Measurements from ENCODE around the gene CCL17. TPM values are rescaled to one million over a fixed set of nuclear protein-coding genes. Genes with fewer than 3 reads are reported as not detected.

Gene CCL17
- total RNA-seq, 2 experiments from 2014 or later, result not detected

DNA sequence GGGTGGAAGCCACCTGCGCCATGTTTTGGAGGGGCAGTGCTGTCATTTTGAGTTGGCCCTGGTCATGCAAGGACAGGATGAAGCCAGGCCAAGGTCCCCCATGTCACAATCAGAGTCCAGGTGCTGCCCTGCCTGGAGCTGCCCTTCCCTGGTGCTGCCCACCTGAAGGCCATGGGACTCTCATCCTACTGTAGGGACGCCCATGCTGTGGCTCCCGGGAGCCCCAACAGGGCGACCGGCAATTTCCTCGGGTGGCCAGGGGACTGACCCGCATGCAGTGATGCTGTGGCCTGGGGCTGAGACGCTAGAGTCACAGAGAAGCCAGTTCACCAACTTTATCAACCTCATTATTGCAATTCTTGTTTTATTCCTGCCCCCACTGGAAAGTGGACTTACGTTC lies 8.0 kb downstream of the CCL17 start:
- Histone ChIP-seq H3K4me1 (ENCODE audit: insufficient read depth, low read length, poor library complexity, severe bottlenecking) (peaks cover 31% of the 10 kb centered on the region), H3K4me2 (ENCODE audit: low read length) (peak overlapping the region; percentile 63), H3K9me3 (ENCODE audit: low read length) (no peaks in the 10 kb centered on the region), H3K9me2 (ENCODE audit: insufficient read depth, low read length) (no peaks in the 10 kb centered on the region), H3K4me3 (ENCODE audit: low read depth, low read length, poor library complexity, severe bottlenecking) (no peak overlapping the region), H3K27ac (ENCODE audit: low read depth, low read length, poor library complexity, severe bottlenecking) (no peak overlapping the region), H4K20me1 (ENCODE audit: insufficient read depth, low read length) (no peaks in the 10 kb centered on the region), H3K36me3 (ENCODE audit: insufficient read depth, low read length) (no peaks in the 10 kb centered on the region), H3K79me2 (ENCODE audit: insufficient read depth, low read depth, low read length) (no peaks in the 10 kb centered on the region), H2AFZ (ENCODE audit: low read length) (no peak overlapping the region; the same call in 1 of the 2 replicates)
- ChIA-PET POLR2A (interaction anchor here (0.9 to 1.3 kb wide), 4 partner anchors 10 to 113 kb away, joined by 3 to 4 read pairs (median 3); partner anchors contain the start of genes CIAPIN1 and COQ9), CTCF (ENCODE audit: unreplicated experiment) (interaction anchor here (0.6 to 1.2 kb wide), 3 partner anchors 50 to 199 kb away, joined by 3 to 5 read pairs (median 3); partner anchors contain the start of gene POLR2C)
- intact Hi-C loops (cut with micrococcal nuclease; ENCODE audit: unreplicated experiment), result loop anchor here (10.0 kb wide), 2 partner anchors 228 to 232 kb away; partner anchors contain the start of genes PSME3IP1 and RSPRY1
- TF ChIP-seq, protein P1, sequence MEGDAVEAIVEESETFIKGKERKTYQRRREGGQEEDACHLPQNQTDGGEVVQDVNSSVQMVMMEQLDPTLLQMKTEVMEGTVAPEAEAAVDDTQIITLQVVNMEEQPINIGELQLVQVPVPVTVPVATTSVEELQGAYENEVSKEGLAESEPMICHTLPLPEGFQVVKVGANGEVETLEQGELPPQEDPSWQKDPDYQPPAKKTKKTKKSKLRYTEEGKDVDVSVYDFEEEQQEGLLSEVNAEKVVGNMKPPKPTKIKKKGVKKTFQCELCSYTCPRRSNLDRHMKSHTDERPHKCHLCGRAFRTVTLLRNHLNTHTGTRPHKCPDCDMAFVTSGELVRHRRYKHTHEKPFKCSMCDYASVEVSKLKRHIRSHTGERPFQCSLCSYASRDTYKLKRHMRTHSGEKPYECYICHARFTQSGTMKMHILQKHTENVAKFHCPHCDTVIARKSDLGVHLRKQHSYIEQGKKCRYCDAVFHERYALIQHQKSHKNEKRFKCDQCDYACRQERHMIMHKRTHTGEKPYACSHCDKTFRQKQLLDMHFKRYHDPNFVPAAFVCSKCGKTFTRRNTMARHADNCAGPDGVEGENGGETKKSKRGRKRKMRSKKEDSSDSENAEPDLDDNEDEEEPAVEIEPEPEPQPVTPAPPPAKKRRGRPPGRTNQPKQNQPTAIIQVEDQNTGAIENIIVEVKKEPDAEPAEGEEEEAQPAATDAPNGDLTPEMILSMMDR (conservative IDR thresholded peaks at IDR 0.05; ENCODE audit: low read length), result no peak
- TF ChIP-seq EZH2phosphoT487 (IDR thresholded peaks at IDR 0.05; ENCODE audit: borderline replicate concordance, low read depth, low read length), result no peak
- no peak for DNase-seq (ENCODE audit: low spot score)
- no TSS peak for BruUV-seq (replicated peaks)

DNA sequence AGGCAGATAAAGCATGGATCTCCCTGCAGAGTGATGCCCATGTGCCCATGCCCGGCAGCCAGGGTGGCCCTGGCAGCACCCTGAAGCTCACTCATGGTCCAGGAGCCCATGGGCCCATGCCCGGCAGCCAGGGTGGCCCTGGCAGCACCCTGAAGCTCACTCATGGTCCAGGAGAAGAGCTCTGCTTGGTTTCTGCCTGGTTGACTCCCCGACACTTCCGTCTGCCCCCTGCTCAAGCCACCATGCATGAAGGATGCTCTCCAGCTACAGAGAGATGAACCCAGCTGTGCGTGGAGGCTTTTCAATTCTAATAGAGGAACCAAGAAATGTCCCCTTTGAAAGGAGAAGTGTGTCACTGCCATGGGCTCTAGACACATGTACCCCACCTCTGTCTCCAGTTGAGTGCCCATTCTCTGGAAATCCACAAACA lies 8.7 kb downstream of the CCL17 start:
- intact Hi-C loops (cut with micrococcal nuclease; ENCODE audit: unreplicated experiment), result loop anchor here (1.0 to 10.0 kb wide), 3 partner anchors 113 to 231 kb away; partner anchors contain the start of genes PSME3IP1 and RSPRY1
- Histone ChIP-seq H3K4me3 (ENCODE audit: low read depth, low read length, poor library complexity, severe bottlenecking) (peak overlapping the region; percentile 0), H2AFZ (ENCODE audit: low read length) (peak overlapping the region; percentile 68; the same call in 1 of the 2 replicates), H3K4me1 (ENCODE audit: insufficient read depth, low read length, poor library complexity, severe bottlenecking) (peaks cover 31% of the 10 kb centered on the region), H3K36me3 (ENCODE audit: insufficient read depth, low read length) (no peaks in the 10 kb centered on the region), H3K79me2 (ENCODE audit: insufficient read depth, low read depth, low read length) (no peaks in the 10 kb centered on the region), H4K20me1 (ENCODE audit: insufficient read depth, low read length) (no peaks in the 10 kb centered on the region), H3K9me2 (ENCODE audit: insufficient read depth, low read length) (no peaks in the 10 kb centered on the region), H3K4me2 (ENCODE audit: low read length) (peak overlapping the region; percentile 63), H3K27ac (ENCODE audit: low read depth, low read length, poor library complexity, severe bottlenecking) (peak overlapping the region; percentile 69), H3K9me3 (ENCODE audit: low read length) (no peaks in the 10 kb centered on the region)
- no TSS peak for BruUV-seq (replicated peaks)
- no peak for TF ChIP-seq EZH2phosphoT487 (IDR thresholded peaks at IDR 0.05; ENCODE audit: borderline replicate concordance, low read depth, low read length)
- TF ChIP-seq, protein P1 (conservative IDR thresholded peaks at IDR 0.05; ENCODE audit: low read length), result no peak
- CTCF ChIA-PET (ENCODE audit: unreplicated experiment), result interaction anchor here (0.6 to 1.2 kb wide), 4 partner anchors 24 to 200 kb away, joined by 3 to 6 read pairs (median 4); partner anchors contain the start of gene POLR2C
- peak; percentile 94 for DNase-seq (ENCODE audit: low spot score)
- POLR2A ChIA-PET, result interaction anchor here (0.5 to 1.3 kb wide), 6 partner anchors 9 to 114 kb away, joined by 3 to 5 read pairs (median 3); partner anchors contain the start of genes CIAPIN1 and COQ9

DNA sequence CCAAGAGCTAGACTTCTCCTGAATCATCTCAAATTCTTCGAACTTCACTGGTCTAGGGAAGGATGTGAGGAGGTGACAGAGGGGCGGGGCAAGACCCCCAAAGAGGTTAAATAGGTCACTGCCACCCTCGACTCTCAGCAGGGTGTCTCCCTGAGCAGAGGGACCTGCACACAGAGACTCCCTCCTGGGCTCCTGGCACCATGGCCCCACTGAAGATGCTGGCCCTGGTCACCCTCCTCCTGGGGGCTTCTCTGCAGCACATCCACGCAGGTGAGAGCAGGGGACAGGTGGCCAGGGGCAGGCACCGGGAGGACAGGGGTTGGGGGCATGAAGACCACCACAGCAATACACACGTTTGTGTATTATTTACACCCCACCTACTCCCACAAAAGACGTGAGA lies 9.2 kb downstream of the CCL17 start:
- Histone ChIP-seq H3K79me2 (ENCODE audit: insufficient read depth, low read depth, low read length) (no peaks in the 10 kb centered on the region), H3K4me3 (ENCODE audit: low read depth, low read length, poor library complexity, severe bottlenecking) (peak overlapping the region; percentile 0), H2AFZ (ENCODE audit: low read length) (no peak overlapping the region; the same call in 1 of the 2 replicates), H3K9me2 (ENCODE audit: insufficient read depth, low read length) (no peaks in the 10 kb centered on the region), H4K20me1 (ENCODE audit: insufficient read depth, low read length) (no peaks in the 10 kb centered on the region), H3K4me1 (ENCODE audit: insufficient read depth, low read length, poor library complexity, severe bottlenecking) (peaks cover 34% of the 10 kb centered on the region), H3K27ac (ENCODE audit: low read depth, low read length, poor library complexity, severe bottlenecking) (peak overlapping the region; percentile 69), H3K4me2 (ENCODE audit: low read length) (peak overlapping the region; percentile 63), H3K9me3 (ENCODE audit: low read length) (no peaks in the 10 kb centered on the region), H3K36me3 (ENCODE audit: insufficient read depth, low read length) (no peaks in the 10 kb centered on the region)
- ChIA-PET POLR2A (interaction anchor here (0.5 to 1.3 kb wide), 4 partner anchors 9 to 87 kb away, joined by 3 to 5 read pairs (median 3); no protein-coding TSS in a partner anchor), CTCF (ENCODE audit: unreplicated experiment) (interaction anchor here (0.6 to 1.2 kb wide), 3 partner anchors 23 to 113 kb away, joined by 3 to 6 read pairs (median 5); partner anchors contain the start of gene POLR2C)
- BruUV-seq (replicated peaks), result no TSS peak
- TF ChIP-seq, protein P1 (conservative IDR thresholded peaks at IDR 0.05; ENCODE audit: low read length), result no peak
- no peak for TF ChIP-seq EZH2phosphoT487 (IDR thresholded peaks at IDR 0.05; ENCODE audit: borderline replicate concordance, low read depth, low read length)
- DNase-seq (ENCODE audit: low spot score), result no peak
- intact Hi-C loops (cut with micrococcal nuclease; ENCODE audit: unreplicated experiment), result loop anchor here (1.0 to 10.0 kb wide), 3 partner anchors 113 to 231 kb away; partner anchors contain the start of genes PSME3IP1 and RSPRY1

All from OCI-LY7 (cell line).